ENCODE results near the gene DMRT2. TPM values are rescaled to one million over a fixed set of nuclear protein-coding genes. Genes with fewer than 3 reads are reported as not detected.

DMRT2 gene
- total and polyA plus RNA-seq, 2 of the 13 experiments (the other 11 are each of a cell fraction or from before 2014, with no cell fraction given) = not detected

Small RNA genes within 50 kb of the gene (small RNA-seq; reads per million reads assigned to genes)
- 0 reads per million in 3 experiments for gene RNU6-1073P (ENCODE audit: insufficient read depth in 2 of 3, insufficient read length in 3 of 3, low read depth in 2 of 3, low replicate concordance in 1 of 3)

Other genes starting within 250 kb of the DMRT2 start
- not detected in 2 replicates for gene DMRT1, start 208.7 kb upstream of the DMRT2 start, total RNA-seq (2016; rRNA removed; fragmentation: Illumina TruSeq; extraction: Trizol)
- gene DMRT1, start 208.7 kb upstream of the DMRT2 start, polyA plus RNA-seq (2011; rRNA removed) = not detected in 2 replicates
- not detected in 2 replicates for gene DMRT3, start 73.7 kb upstream of the DMRT2 start, total RNA-seq (2016; rRNA removed; fragmentation: Illumina TruSeq; extraction: Trizol)
- gene DMRT3, start 73.7 kb upstream of the DMRT2 start, polyA plus RNA-seq (2011; rRNA removed) = not detected in 2 replicates

Data from HepG2 (cell line).